GM21529 (cell line): ENCODE measurements around the gene G6PD.

Source experiments
- ATAC-seq: cut with Tn5 transposase; IDR thresholded peaks from one replicate; pipeline ENCODE4 v1.9.1; 2021; ENCODE audit not compliant: unreplicated experiment

The G6PD gene

GRCh38 chrX:154488336-154489075 lies 58.1 kb downstream of the G6PD start:
- no peak for ATAC-seq

DNA sequence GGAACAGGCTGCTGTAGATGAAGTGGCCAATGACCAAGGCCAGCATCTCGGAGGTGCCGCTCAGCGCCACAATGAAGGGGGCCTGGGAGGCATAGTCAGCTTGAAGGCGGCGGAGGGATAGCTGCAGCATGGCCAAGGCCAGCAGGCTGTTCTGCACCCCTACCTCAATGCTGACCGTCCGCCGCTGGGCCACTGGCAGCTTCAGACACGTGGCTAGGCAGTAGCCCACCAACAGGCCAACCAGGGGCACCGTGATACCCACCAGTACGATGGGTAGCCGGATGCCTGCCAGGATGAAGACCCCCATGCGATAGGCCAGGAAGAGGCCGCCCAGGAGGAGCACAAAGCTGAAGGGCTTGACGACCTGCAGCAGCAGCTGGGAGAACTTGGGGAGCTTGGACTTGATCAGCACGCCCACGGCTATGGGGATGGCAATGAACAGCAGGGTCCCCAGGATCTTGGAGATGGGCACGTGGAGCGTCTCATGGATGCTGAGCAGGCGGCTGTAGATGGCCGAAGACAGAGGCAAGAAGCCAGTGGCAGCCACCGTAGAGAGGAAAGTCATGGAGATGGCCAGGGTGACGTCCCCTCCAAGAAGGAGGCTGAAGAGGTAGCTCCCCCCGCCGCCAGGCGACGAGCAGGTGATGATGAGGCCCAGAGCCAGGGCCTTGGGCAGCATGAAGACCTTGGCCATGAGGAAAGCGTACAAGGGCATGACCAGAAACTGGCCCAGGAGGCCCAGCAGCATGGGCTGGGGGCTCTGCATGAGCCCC lies 58.9 kb downstream of the G6PD start:
- no peak for ATAC-seq

GRCh38 chrX:154486396-154487207 lies 60.0 kb downstream of the G6PD start, which contains the start of gene UBL4A:
Gene UBL4A, minus strand, starts transcription at chrX:154486615. Its CDS starts 31 bp downstream, at chrX:154486584.
- ATAC-seq = peak; percentile 24

GRCh38 chrX:154486052-154486395 lies 60.6 kb downstream of the G6PD start:
- no peak for ATAC-seq

DNA sequence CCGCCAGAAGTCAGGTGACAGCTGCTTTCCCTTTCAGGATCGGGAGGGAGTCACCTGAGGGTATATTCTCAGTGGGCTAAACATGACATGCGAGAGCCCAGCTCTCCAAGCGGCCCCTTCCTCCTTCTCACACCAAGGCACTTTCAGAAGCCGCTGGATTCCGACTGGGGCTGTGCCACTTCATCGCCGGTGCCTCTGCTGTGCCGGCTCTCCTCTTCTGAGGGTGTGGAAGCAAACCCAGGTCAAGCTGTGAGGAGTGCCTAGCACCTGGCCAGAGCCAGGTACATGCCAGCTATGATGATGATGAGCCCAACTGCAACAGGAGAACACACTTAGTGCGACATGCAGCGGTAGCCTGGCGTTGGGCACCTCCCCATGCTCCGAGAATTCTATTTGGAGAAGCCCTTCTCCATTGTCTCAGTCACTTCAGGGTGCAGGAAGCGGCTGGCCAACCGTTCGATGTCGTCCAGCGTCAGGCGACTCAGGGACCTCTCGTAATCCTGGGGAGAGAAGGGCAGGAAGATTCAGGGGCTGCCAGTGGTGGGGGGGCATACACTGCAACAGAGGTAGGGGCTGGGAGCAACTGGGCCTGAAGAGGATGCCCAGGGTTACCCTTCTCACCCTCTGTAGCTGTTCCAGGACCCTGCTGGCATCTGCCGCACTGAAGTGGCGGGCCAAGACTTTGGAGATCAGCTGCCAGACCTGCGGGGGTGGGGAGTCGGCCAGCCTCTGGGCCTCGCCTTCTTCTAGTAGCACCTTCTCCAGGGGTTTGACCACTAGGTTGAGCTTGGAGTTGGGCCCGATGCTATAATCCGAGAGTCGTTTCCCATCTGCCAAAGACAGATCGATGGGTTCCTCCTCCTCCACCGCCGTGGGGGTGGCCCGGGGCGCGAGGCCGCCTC lies 61.2 kb downstream of the G6PD start:
- no peak for ATAC-seq

DNA sequence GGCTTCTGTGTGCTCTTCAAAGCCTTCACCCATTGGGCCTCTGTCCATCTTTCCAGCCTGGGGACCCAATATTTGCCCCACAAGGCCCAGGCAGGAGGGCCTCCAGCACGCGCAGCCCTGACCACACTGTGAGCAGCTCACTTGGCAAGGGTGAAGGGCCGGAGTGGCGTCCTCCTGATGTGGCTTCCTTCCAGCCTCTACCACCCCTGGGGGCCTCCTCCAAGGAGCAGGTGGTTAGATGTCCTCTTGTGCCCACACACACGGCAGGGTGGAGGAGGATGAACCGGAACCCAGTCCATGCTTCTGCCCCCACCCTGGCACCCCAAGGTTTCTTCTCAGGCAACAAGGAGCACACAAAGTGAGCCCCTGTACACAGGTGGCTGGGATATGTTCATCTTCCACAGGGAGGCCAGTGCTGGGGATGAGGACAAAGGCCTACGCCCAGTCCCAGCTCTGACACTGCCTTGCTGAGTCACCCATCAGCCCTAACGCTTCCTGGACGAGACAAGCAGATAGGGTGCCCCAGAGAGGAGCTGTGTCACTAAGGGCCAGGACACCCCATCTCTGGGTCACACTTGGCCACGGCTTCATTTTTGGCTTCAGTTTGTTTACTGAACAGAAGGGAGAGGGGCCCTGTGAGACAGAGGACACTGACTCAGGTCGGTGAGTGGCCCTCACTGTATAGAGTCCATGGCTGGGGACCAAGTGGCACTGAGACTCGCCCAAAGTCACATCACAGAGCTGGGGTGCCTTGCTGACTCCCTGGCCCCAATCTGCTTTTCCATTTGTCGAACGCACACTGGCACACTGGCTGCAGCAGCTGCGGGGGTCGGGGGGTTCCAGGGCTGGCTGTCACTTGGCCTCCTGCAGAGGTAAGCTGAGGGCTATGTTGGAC lies 62.1 kb downstream of the G6PD start:
- no peak for ATAC-seq

- ATAC-seq = no peak
These were observed 63.3 kb downstream of the G6PD start for GRCh38 chrX:154483325-154483724.

GRCh38 chrX:154482786-154483185 lies 63.9 kb downstream of the G6PD start:
- ATAC-seq = no peak

- no peak for ATAC-seq
These were observed 64.6 kb downstream of the G6PD start for GRCh38 chrX:154481911-154482601.
